Measurements from ENCODE around the gene FBXL17.

Gene FBXL17

GRCh38 chr5:107933326-107933725 is 448.6 kb downstream of the FBXL17 start:
- FAIRE-seq (peak; percentile 38), DNase-seq (ENCODE audit: insufficient read length, low spot score) (no peak)
- TF ChIP-seq CTCF (IDR thresholded peaks at IDR 0.05; ENCODE audit: insufficient read depth, missing control alignments): no peak

DNA sequence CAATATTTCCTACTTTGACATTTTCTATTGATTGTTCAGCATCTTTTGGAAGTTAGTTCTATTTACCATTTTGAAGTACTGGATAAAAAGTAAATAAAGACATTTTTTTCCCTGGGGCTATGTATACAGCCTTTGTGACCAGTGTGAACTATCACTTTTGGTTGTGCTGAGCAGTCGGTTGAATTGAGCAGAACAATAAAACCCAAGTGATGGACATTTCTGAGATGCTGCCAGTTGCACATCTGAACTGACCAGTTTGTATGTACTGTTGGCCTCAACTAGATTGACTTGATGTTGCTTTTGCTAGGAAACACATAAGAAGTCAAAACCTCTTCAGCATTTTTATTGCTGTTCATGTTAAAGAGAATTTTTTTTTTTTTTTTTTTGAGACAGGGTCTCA is 451.0 kb downstream of the FBXL17 start:
- TF ChIP-seq CTCF (IDR thresholded peaks at IDR 0.05; ENCODE audit: insufficient read depth, missing control alignments): no peak
- DNase-seq (ENCODE audit: insufficient read length, low spot score) (no peak), FAIRE-seq (no peak)

- TF ChIP-seq CTCF (IDR thresholded peaks at IDR 0.05; ENCODE audit: insufficient read depth, missing control alignments): no peak
- DNase-seq (ENCODE audit: insufficient read length, low spot score) (no peak), FAIRE-seq (no peak)
These were observed 451.8 kb downstream of the FBXL17 start for GRCh38 chr5:107930092-107930491.

GRCh38 chr5:107929080-107929479 is 452.8 kb downstream of the FBXL17 start:
- DNase-seq (ENCODE audit: insufficient read length, low spot score) (no peak), FAIRE-seq (peak; percentile 16)
- no peak for TF ChIP-seq CTCF (IDR thresholded peaks at IDR 0.05; ENCODE audit: insufficient read depth, missing control alignments)

- no peak for TF ChIP-seq CTCF (IDR thresholded peaks at IDR 0.05; ENCODE audit: insufficient read depth, missing control alignments)
- DNase-seq (ENCODE audit: insufficient read length, low spot score) (no peak), FAIRE-seq (no peak)
These were observed 455.8 kb downstream of the FBXL17 start for GRCh38 chr5:107926121-107926520.

GRCh38 chr5:107925200-107925599 is 456.7 kb downstream of the FBXL17 start:
- DNase-seq (ENCODE audit: insufficient read length, low spot score) (no peak), FAIRE-seq (no peak)
- no peak for TF ChIP-seq CTCF (IDR thresholded peaks at IDR 0.05; ENCODE audit: insufficient read depth, missing control alignments)

- no peak for DNase-seq (ENCODE audit: insufficient read length, low spot score)
- FAIRE-seq: no peak
- no peak for TF ChIP-seq CTCF (IDR thresholded peaks at IDR 0.05; ENCODE audit: insufficient read depth, missing control alignments)
These were observed 461.9 kb downstream of the FBXL17 start for GRCh38 chr5:107919969-107920368.

All from D721Med (cell line).